GM12801 (cell line): Measurements from ENCODE around the gene ADSS2.

Experiments used
- TF ChIP-seq, protein P1 (sequence below): IDR thresholded peaks from one replicate; pipeline ENCODE4 v1.5.1; 2011; ENCODE audit warnings: control low read depth; ENCODE audit not compliant: insufficient read length; ENCODE audit errors: extremely low read depth

ADSS2 gene

GRCh38 chr1:244403431-244403830, 48.3 kb downstream of the ADSS2 start:
- TF ChIP-seq, protein P1, sequence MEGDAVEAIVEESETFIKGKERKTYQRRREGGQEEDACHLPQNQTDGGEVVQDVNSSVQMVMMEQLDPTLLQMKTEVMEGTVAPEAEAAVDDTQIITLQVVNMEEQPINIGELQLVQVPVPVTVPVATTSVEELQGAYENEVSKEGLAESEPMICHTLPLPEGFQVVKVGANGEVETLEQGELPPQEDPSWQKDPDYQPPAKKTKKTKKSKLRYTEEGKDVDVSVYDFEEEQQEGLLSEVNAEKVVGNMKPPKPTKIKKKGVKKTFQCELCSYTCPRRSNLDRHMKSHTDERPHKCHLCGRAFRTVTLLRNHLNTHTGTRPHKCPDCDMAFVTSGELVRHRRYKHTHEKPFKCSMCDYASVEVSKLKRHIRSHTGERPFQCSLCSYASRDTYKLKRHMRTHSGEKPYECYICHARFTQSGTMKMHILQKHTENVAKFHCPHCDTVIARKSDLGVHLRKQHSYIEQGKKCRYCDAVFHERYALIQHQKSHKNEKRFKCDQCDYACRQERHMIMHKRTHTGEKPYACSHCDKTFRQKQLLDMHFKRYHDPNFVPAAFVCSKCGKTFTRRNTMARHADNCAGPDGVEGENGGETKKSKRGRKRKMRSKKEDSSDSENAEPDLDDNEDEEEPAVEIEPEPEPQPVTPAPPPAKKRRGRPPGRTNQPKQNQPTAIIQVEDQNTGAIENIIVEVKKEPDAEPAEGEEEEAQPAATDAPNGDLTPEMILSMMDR = no peak

DNA sequence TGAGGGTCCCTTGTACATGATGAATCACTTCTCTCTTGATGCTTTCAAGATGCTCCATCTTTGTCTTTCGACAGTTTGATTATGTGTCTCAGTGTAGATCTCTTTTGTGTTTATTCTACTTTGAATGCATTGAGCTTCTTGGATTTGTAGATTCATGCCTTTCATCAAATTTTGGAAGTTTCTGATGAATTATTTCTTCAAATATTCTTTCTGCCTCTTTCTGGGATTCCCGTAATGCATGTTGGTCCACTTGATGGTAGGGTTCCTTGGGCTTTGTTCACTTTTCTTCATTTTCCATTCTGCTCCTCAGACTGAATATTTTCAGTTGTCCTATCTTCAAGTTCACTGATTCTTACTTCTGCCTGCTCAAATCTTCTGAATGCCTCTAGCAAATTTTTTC, 50.7 kb downstream of the ADSS2 start:
- TF ChIP-seq, protein P1 = no peak

DNA sequence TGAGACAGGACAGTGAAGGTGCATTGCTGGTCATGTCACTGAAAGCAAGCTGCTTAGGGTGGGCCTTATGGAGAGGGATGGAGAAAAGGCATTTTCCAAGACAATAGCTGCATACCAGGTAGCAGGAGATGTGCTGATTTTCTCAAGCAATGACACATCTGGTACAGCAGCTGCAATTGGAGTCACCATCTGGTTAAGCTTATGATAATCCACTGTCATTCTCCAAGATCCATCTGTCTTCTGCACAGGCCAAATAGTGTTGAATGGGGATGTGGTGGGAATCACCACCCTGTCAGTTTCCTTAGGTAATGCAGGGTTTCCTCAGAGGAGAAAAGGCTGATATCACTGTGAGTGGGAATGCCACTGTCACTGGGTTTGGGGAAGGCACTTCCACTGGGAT, 54.6 kb downstream of the ADSS2 start:
- TF ChIP-seq, protein P1 = no peak

DNA sequence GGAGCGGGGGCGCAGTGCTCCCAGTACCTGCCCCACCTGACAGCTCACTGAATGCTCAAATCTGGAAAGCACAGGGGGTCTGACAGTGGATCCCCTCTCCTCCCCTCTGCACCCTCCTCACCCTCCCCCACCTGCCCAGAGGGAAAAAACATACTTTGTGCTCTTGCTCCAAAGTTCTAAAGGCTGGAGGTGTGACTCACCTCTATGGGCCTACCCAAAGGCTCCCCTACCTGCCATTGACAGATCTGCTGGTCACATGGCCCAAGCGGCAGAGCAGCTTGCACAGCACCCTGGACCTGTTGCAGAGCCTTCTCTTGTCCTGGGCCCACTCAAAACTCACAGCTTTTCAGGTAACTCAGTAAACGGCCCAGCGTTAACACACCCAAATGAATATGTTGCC, 55.7 kb downstream of the ADSS2 start:
- TF ChIP-seq, protein P1 = no peak

- TF ChIP-seq, protein P1 = no peak
Measured at GRCh38 chr1:244394826-244395765, 56.6 kb downstream of the ADSS2 start.

GRCh38 chr1:244394346-244394745, 57.4 kb downstream of the ADSS2 start:
- TF ChIP-seq, protein P1 = no peak

- TF ChIP-seq, protein P1 = no peak
Measured at GRCh38 chr1:244393604-244394176, 58.0 kb downstream of the ADSS2 start.
